K562 (cell line): Measurements from ENCODE around the gene USP28. TPM values are rescaled to one million over a fixed set of nuclear protein-coding genes. Genes with fewer than 3 reads are reported as not detected.

Experiments used
- ATAC-seq: fragments of 200-7000 bp; cut with Tn5 transposase; 3 replicates; pipeline ENCODE4 v1.9.1; 2020; ENCODE audit warnings: moderate library complexity
- BruUV-seq: library from RNA; stranded (reverse); fragments of 400-500 nt; replicated peaks from 2 replicates; lab custom pipeline; 2021; lab: Mats Ljungman, UMichigan
- CTCF ChIA-PET: fragments of 300-600 bp; formaldehyde crosslinking; extraction: SDS; loops from one replicate; lab custom pipeline; 2021; ENCODE audit warnings: low intra/inter-chr PET ratio; lab: Yijun Ruan, JAX
- POLR2A ChIA-PET: fragments of 300-600, 350-650 bp; sonication (Branson Sonifier 250); formaldehyde crosslinking; extraction: SDS; loops from one replicate; lab custom pipeline; 2021; ENCODE audit warnings: antibody characterized with exemption, inconsistent platforms; lab: Yijun Ruan, JAX
- DNase-seq, 4 experiments: peaks; one replicate each; pipeline versions ENCODE4 v3.0.0 to v3.0.0-alpha.2; 2011 to 2018; ENCODE audit warnings: low spot score in 3 of 4, mixed read lengths in 3 of 4; ENCODE audit errors: extremely low read depth in 1 of 4
- FAIRE-seq: peaks from 2 replicates; lab custom pipeline; 2011; peaks lifted over from hg19 to GRCh38; lab: Jason Lieb, UNC
- H2AFZ ChIP-seq: 2 replicates; pipeline ENCODE4 v1.6.0; 2011; ENCODE audit warnings: low read depth, low read length, control low read depth, inconsistent platforms
- H3K27ac ChIP-seq: fragments of 200-600 bp; 3 replicates; pipeline ENCODE4 v1.8.0; 2011; ENCODE audit warnings: low read depth, mild to moderate bottlenecking, control low read depth, inconsistent platforms, low read length, moderate library complexity, mixed read lengths; ENCODE audit errors: extremely low read depth
- H3K27me3 ChIP-seq, 2 experiments: fragments of 300-600 bp in 1 of 2; 2 replicates in 1 of 2; 3 replicates in 1 of 2; pipeline versions ENCODE4 v1.6.0 to v1.8.0; 2011; ENCODE audit warnings: inconsistent platforms in 2 of 2, low read length in 2 of 2, mild to moderate bottlenecking in 1 of 2, mixed read lengths in 1 of 2, moderate library complexity in 1 of 2; ENCODE audit not compliant: control insufficient read depth in 2 of 2, insufficient read depth in 2 of 2
- H3K36me3 ChIP-seq: fragments of 300-600 bp; 3 replicates; pipeline ENCODE4 v1.8.0; 2011; ENCODE audit warnings: mild to moderate bottlenecking, low read length, inconsistent platforms; ENCODE audit not compliant: control insufficient read depth, insufficient read depth
- H3K4me1 ChIP-seq, 2 experiments: fragments of 200-600 bp in 1 of 2; replicated peaks in 1 of 2; 2 replicates in 1 of 2; 3 replicates in 1 of 2; pipeline versions ENCODE4 v1.5.1 to v1.8.0; 2011; ENCODE audit warnings: inconsistent platforms in 2 of 2, low read length in 2 of 2, mild to moderate bottlenecking in 1 of 2, mixed read lengths in 1 of 2, moderate library complexity in 1 of 2; ENCODE audit not compliant: control insufficient read depth in 2 of 2, insufficient read depth in 2 of 2
- H3K4me2 ChIP-seq: 2 replicates; pipeline ENCODE4 v1.6.1; 2011; ENCODE audit warnings: low read length, control low read depth, inconsistent platforms, mixed read lengths; ENCODE audit not compliant: insufficient read depth
- H3K4me3 ChIP-seq: fragments of 200-600 bp; sonication (generic), shearing (Covaris generic); 2 replicates; pipeline ENCODE4 v1.5.1; 2016; ENCODE audit warnings: control low read depth, inconsistent platforms
- H3K79me2 ChIP-seq: fragments of 200-600 bp; 3 replicates; pipeline ENCODE4 v1.8.0; 2011; ENCODE audit warnings: low read length, inconsistent platforms; ENCODE audit not compliant: control insufficient read depth, insufficient read depth
- H3K9ac ChIP-seq, 2 experiments: 2 replicates each; pipeline versions ENCODE4 v1.6.0 to v1.6.1; 2011; ENCODE audit warnings: low read depth in 2 of 2, low read length in 2 of 2, control low read depth in 1 of 2, inconsistent platforms in 1 of 2, mild to moderate bottlenecking in 1 of 2, mixed read lengths in 1 of 2; ENCODE audit not compliant: insufficient read depth in 1 of 2
- H3K9me1 ChIP-seq: one replicate; pipeline ENCODE4 v1.6.0; 2011; ENCODE audit warnings: inconsistent platforms, mild to moderate bottlenecking, low read length, moderate library complexity; ENCODE audit not compliant: control insufficient read depth, insufficient read depth
- H3K9me3 ChIP-seq: replicated peaks from 2 replicates; pipeline ENCODE4 v1.5.1; 2011; ENCODE audit warnings: low read depth, low read length, inconsistent platforms; ENCODE audit not compliant: control insufficient read depth, insufficient read depth
- H4K20me1 ChIP-seq: replicated peaks from 2 replicates; pipeline ENCODE4 v1.6.1; 2011; ENCODE audit warnings: low read length, inconsistent platforms, mixed read lengths; ENCODE audit not compliant: control insufficient read depth, insufficient read depth
- BRD4 ChIP-seq: fragments of 200-600 bp; sonication (generic); IDR thresholded peaks from 2 replicates; pipeline ENCODE4 v1.6.1; 2017; ENCODE audit warnings: inconsistent platforms
- BRF2 ChIP-seq: IDR thresholded peaks from 3 replicates; pipeline ENCODE4 v1.6.1; 2011; ENCODE audit warnings: borderline replicate concordance, mild to moderate bottlenecking; ENCODE audit not compliant: insufficient read length, insufficient read depth
- CTCF ChIP-seq, 3 experiments: IDR thresholded peaks in 2 of 3; conservative IDR thresholded peaks in 1 of 3; 2 replicates each; pipeline ENCODE4 v1.5.1; 2011 to 2012; ENCODE audit warnings: low read length in 3 of 3, mild to moderate bottlenecking in 3 of 3, control low read depth in 2 of 3, improper control_type of control experiment in 1 of 3, inconsistent platforms in 1 of 3, low read depth in 1 of 3, mixed read lengths in 1 of 3, moderate library complexity in 1 of 3; ENCODE audit not compliant: insufficient read depth in 2 of 3
- GATA2 ChIP-seq: sonication (generic); formaldehyde crosslinking; IDR thresholded peaks from 2 replicates; pipeline ENCODE4 v1.4.0; 2020; ENCODE audit warnings: mild to moderate bottlenecking, missing genetic modification reagents
- HDAC2 ChIP-seq: fragments of 450-650 bp; IDR thresholded peaks from 2 replicates; pipeline ENCODE4 v1.6.1; 2016; ENCODE audit warnings: mild to moderate bottlenecking
- KLF13 ChIP-seq: fragments of 450-650 bp; IDR thresholded peaks from 2 replicates; pipeline ENCODE4 v1.6.1; 2016; ENCODE audit warnings: missing genetic modification characterization, low read depth, mild to moderate bottlenecking, missing compliant biosample characterization, moderate library complexity, borderline replicate concordance
- MTA1 ChIP-seq: fragments of 450-650 bp; IDR thresholded peaks from 2 replicates; pipeline ENCODE4 v1.6.1; 2017; ENCODE audit warnings: borderline replicate concordance
- RAD21 ChIP-seq, 2 experiments: fragments of 250-450 bp in 1 of 2; fragments of 450-650 bp in 1 of 2; sonication (Bioruptor Pico) in 1 of 2; formaldehyde crosslinking in 1 of 2; IDR thresholded peaks in 1 of 2; conservative IDR thresholded peaks in 1 of 2; 2 replicates each; pipeline versions ENCODE4 v1.4.0 to v1.8.0; 2020 to 2022; ENCODE audit warnings: mild to moderate bottlenecking in 2 of 2, moderate library complexity in 1 of 2
- SAFB ChIP-seq: fragments of 200-400 bp; formaldehyde crosslinking; IDR thresholded peaks from 2 replicates; pipeline ENCODE4 v1.6.1; 2017; ENCODE audit warnings: low read depth, low read length, borderline replicate concordance
- SMARCB1 ChIP-seq: IDR thresholded peaks from 2 replicates; pipeline ENCODE4 v1.6.1; 2011; ENCODE audit warnings: improper control_type of control experiment, low read depth; ENCODE audit not compliant: insufficient read length
- SMC3 ChIP-seq: conservative IDR thresholded peaks from 2 replicates; pipeline ENCODE4 v1.6.1; 2011; ENCODE audit warnings: low read depth, low read length, improper control_type of control experiment; ENCODE audit not compliant: insufficient read depth
- SPI1 ChIP-seq: IDR thresholded peaks from 2 replicates; pipeline ENCODE4 v1.6.1; 2011; ENCODE audit warnings: low read depth, low read length, control low read depth, borderline replicate concordance
- XRCC5 ChIP-seq: fragments of 200-400 bp; formaldehyde crosslinking; IDR thresholded peaks from 2 replicates; pipeline ENCODE4 v1.6.1; 2017; ENCODE audit warnings: low read depth, mild to moderate bottlenecking, low read length
- ZNF584 ChIP-seq: fragments of 200-800 bp; sonication (Bioruptor generic); IDR thresholded peaks from 2 replicates; pipeline ENCODE4 v1.6.1; 2016; ENCODE audit warnings: low read depth, mild to moderate bottlenecking, missing genetic modification characterization, missing compliant biosample characterization
- ZNF586 ChIP-seq: fragments of 450-650 bp; formaldehyde crosslinking; conservative IDR thresholded peaks from 2 replicates; pipeline ENCODE4 v1.4.0; 2020; ENCODE audit warnings: mild to moderate bottlenecking, moderate library complexity
- WGBS: fragments of 100-300 bp; shearing (Covaris generic); methylation state at CpG from one replicate; pipeline ENCODE4 v1.1.6; 2016; ENCODE audit warnings: low coverage, mixed read lengths; ENCODE audit not compliant: insufficient coverage; ENCODE audit errors: missing lambda C conversion rate; 5-methylcytosine and 5-hydroxymethylcytosine counted together
- in situ Hi-C: fragments of 300-500 bp; cut with MboI; formaldehyde crosslinking; loops from 4 replicates; pipeline ENCODE4 v1.15.0; 2018; ENCODE audit warnings: inconsistent platforms, mixed read lengths
- intact Hi-C: fragments of 100-400 bp; cut with micrococcal nuclease; formaldehyde crosslinking; loops from 2 replicates; pipeline ENCODE4 v1.14.2; 2022
- polyA plus RNA-seq, 8 experiments: library from polyadenylated mRNA; depleted of rRNA in 4 of 8; stranded (reverse) in 5 of 8; unstranded in 3 of 8; fragments of >200 nt; fragmentation: Nextera tagmentation in 2 of 8; fragmentation: Illumina TruSeq in 1 of 8; extraction: Ambion mirVana in 2 of 8; extraction: Trizol in 1 of 8; gene quantifications; 2 replicates each; pipeline versions ENCODE4 v1.2.1 to v1.2.3, GENCODE V29; 2011 to 2014; ENCODE audit warnings: inconsistent platforms in 1 of 8, missing spikeins in 1 of 8
- total RNA-seq, 7 experiments: library from RNA; depleted of rRNA in 6 of 7; stranded (reverse); fragments of >200 nt in 6 of 7; fragmentation: Illumina TruSeq in 2 of 7; extraction: Trizol in 2 of 7; gene quantifications; 2 replicates each; pipeline versions ENCODE4 v1.2.1 to v1.2.3, GENCODE V29; 2011 to 2021; ENCODE audit warnings: low replicate concordance in 1 of 7
- TF ChIP-seq, protein P1 (sequence below): IDR thresholded peaks from 2 replicates; pipeline ENCODE4 v1.6.1; 2011; ENCODE audit warnings: borderline replicate concordance, low read depth, mild to moderate bottlenecking, moderate library complexity, low read length; ENCODE audit not compliant: insufficient read depth, poor library complexity, severe bottlenecking

The USP28 gene
- total and polyA plus RNA-seq, 9 of the 15 experiments (the other 6 are each of a cell fraction or from before 2014, with no cell fraction given): 3.7 to 42.7 (median 20.3) TPM

DNA sequence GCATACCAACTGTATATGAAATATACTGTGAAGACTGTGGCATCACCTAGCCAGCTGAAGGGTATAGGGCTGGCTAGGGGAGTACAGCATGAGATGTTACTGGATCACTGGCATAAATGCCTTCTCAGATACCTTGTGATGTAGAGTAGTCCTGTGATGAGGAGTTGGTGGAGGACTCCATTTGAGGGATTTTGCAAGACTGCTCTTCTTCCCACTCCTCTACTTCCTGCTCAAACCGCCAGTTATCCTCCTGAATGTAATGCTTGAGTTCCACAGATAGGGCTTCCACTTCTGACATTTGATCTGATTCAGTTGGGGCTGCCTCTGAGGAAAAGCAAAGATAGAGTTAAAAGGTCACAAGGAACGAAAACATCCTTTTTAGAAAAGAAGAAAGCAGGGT, 66.4 kb downstream of the USP28 start (continued):
- no peak for TF ChIP-seq BRF2
- no peak for TF ChIP-seq ZNF586 (CRISPR knock-in tag)
- no peak for TF ChIP-seq KLF13 (tag)
- TF ChIP-seq SMARCB1: no peak
- TF ChIP-seq XRCC5: no peak
- TF ChIP-seq BRD4: no peak
- TF ChIP-seq MTA1: no peak
- TF ChIP-seq SPI1: no peak
- no peak for TF ChIP-seq HDAC2
- TF ChIP-seq, all 486 proteins: peak for 0

- H3K36me3 ChIP-seq: peaks cover 71% of the 10 kb centered on the region
- peak; percentile 96 for ATAC-seq
- FAIRE-seq: peak; percentile 58
- TF ChIP-seq SMC3 (peak; percentile 61; the same call in 1 of the 2 replicates), GATA2 (CRISPR knock-in tag) (no peak), SAFB (no peak), RAD21 (CRISPR knock-in tag; conservative IDR thresholded peaks at IDR 0.05 in 1 of 2, IDR thresholded peaks at IDR 0.05 in 1 of 2) (peak; percentile 29 to 60), ZNF584 (CRISPR knock-in tag) (no peak), CTCF (IDR thresholded peaks at IDR 0.05 in 2 of 3, conservative IDR thresholded peaks at IDR 0.05 in 1 of 3; ENCODE audit: insufficient read depth in 2 of 3, low read depth in 1 of 3, low read length in 3 of 3) (peak; percentile 53 to 69 (median 64))
- TF ChIP-seq, protein P1, sequence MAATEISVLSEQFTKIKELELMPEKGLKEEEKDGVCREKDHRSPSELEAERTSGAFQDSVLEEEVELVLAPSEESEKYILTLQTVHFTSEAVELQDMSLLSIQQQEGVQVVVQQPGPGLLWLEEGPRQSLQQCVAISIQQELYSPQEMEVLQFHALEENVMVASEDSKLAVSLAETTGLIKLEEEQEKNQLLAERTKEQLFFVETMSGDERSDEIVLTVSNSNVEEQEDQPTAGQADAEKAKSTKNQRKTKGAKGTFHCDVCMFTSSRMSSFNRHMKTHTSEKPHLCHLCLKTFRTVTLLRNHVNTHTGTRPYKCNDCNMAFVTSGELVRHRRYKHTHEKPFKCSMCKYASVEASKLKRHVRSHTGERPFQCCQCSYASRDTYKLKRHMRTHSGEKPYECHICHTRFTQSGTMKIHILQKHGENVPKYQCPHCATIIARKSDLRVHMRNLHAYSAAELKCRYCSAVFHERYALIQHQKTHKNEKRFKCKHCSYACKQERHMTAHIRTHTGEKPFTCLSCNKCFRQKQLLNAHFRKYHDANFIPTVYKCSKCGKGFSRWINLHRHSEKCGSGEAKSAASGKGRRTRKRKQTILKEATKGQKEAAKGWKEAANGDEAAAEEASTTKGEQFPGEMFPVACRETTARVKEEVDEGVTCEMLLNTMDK: peak; percentile 55
- no peaks in the 10 kb centered on the region for H3K4me1 ChIP-seq
- ChIA-PET POLR2A (interaction anchor here (0.9 kb wide), 1 partner anchor 33 kb away, joined by 4 read pairs; the partner anchor contains the start of gene ZW10), CTCF (no interaction called here)
- peak; percentile 22 to 51 (median 34) for DNase-seq
- H3K9ac ChIP-seq: no peak overlapping the region
- no peak overlapping the region for H3K27ac ChIP-seq
- no peak overlapping the region for H3K4me3 ChIP-seq
- H4K20me1 ChIP-seq: no peaks in the 10 kb centered on the region
- no peak overlapping the region for H3K4me2 ChIP-seq
- intact Hi-C loops (loop anchor here (1.0 to 10.0 kb wide), 2 partner anchors 168 to 455 kb away; partner anchors contain the start of gene HTR3A), in situ Hi-C loops (no loop called here)
- no peaks in the 10 kb centered on the region for H3K9me1 ChIP-seq
- H3K9me3 ChIP-seq: no peaks in the 10 kb centered on the region
- WGBS: 75% methylated on average over 2 of the region's 2 CpGs
- H3K79me2 ChIP-seq: no peaks in the 10 kb centered on the region
- H2AFZ ChIP-seq: no peak overlapping the region
- no TSS peak for BruUV-seq
- no peaks in the 10 kb centered on the region for H3K27me3 ChIP-seq
Measured at GRCh38 chr11:113806406-113806805, 69.0 kb downstream of the USP28 start.
